Gastroesophageal sphincter (tissue), 3 donors: ENCODE results near the gene RING1.

Experiments used
- CTCF ChIP-seq, 4 experiments: fragments of 200-600 bp in 2 of 4; fragments of 450-650 bp in 2 of 4; sonication (generic) in 1 of 4; IDR thresholded peaks; one replicate each; pipeline ENCODE4 v1.5.1; 2017 to 2019; ENCODE audit warnings: antibody characterized with exemption in 4 of 4, mild to moderate bottlenecking in 2 of 4, moderate library complexity in 2 of 4
- EP300 ChIP-seq: sonication (generic); formaldehyde crosslinking; IDR thresholded peaks from one replicate; pipeline ENCODE4 v1.6.1; 2017; ENCODE audit warnings: antibody characterized with exemption, mild to moderate bottlenecking
- POLR2A ChIP-seq, 2 donors: fragments of 450-650 bp; IDR thresholded peaks; one replicate each; pipeline ENCODE4 v1.6.1; 2017; ENCODE audit warnings: antibody characterized with exemption in 2 of 2, mild to moderate bottlenecking in 2 of 2, moderate library complexity in 1 of 2
- POLR2AphosphoS5 ChIP-seq: sonication (generic); formaldehyde crosslinking; IDR thresholded peaks from one replicate; pipeline ENCODE4 v1.6.1; 2017; ENCODE audit warnings: antibody characterized with exemption

- TF ChIP-seq POLR2AphosphoS5 (no peak), CTCF (IDR thresholded peaks at IDR 0.05) (no peak), POLR2A (IDR thresholded peaks at IDR 0.05) (no peak), EP300 (no peak)
Measured at GRCh38 chr6:33165581-33166258, 42.6 kb upstream of the RING1 start.
